ENCODE data around the gene DYNC2H1.

DYNC2H1 gene

DNA sequence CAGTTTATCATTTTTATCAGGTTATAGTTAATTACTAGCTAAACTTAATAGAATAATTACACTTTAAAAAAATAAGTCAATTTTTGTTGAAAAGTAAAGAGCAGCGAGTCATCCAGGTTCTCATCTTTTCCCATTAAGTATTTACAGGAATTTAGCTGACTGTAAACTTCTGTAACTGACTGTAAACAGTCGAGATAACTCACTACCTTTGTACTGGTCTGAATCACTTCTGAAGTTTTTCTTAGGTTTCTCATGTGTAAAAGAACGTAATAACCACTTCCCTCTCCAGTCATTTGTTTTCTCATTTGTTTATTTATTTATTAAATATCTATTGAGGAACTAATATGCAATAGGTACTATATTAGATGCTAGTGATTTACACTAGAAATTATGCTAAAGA lies 270.8 kb downstream of the DYNC2H1 start:
- FAIRE-seq (no peak), DNase-seq (ENCODE audit: insufficient read length, low spot score) (no peak)
- TF ChIP-seq, protein P1, sequence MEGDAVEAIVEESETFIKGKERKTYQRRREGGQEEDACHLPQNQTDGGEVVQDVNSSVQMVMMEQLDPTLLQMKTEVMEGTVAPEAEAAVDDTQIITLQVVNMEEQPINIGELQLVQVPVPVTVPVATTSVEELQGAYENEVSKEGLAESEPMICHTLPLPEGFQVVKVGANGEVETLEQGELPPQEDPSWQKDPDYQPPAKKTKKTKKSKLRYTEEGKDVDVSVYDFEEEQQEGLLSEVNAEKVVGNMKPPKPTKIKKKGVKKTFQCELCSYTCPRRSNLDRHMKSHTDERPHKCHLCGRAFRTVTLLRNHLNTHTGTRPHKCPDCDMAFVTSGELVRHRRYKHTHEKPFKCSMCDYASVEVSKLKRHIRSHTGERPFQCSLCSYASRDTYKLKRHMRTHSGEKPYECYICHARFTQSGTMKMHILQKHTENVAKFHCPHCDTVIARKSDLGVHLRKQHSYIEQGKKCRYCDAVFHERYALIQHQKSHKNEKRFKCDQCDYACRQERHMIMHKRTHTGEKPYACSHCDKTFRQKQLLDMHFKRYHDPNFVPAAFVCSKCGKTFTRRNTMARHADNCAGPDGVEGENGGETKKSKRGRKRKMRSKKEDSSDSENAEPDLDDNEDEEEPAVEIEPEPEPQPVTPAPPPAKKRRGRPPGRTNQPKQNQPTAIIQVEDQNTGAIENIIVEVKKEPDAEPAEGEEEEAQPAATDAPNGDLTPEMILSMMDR (IDR thresholded peaks at IDR 0.05; ENCODE audit: insufficient read depth, missing control alignments) = no peak

DNA sequence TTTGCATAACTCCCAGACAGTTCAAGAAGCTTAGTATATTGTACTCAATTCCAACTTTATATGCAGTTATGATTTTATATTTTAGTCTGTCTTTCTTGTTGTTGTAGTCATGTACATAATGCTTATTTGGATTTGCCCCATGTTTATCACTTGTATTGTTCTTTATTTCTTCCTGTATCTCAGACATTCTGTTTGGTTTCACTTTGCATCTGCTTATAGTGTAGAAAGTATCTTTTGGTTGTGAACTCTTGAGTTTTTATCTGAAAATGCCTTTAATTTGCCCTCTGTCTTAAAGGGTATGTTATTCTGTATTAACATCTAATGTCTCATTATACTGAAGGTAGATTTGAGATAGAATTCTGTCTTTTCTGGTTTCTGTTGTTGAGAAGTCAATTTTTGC lies 275.4 kb downstream of the DYNC2H1 start:
- TF ChIP-seq, protein P1 (IDR thresholded peaks at IDR 0.05; ENCODE audit: insufficient read depth, missing control alignments) = no peak
- FAIRE-seq (no peak), DNase-seq (ENCODE audit: insufficient read length, low spot score) (no peak)

DNA sequence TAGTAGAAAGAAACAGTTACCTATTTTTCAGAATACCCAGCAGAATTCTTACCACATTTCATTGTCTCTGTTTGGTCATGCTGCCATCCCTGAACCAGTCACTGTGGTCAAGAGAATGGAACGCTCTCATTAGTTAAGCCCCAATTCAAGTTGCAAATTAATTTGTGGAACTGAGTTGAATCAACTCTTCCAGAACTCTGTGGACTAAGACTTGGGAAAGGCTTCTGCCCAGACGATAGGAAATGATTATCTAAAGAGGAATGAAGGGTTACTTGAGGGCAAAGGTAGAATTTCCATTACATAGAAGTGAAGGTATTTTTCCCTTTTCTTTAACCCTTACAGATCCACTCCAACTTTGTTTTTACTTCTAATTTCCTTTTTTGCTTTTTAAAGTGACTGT lies 286.4 kb downstream of the DYNC2H1 start:
- FAIRE-seq (no peak), DNase-seq (ENCODE audit: insufficient read length, low spot score) (no peak)
- TF ChIP-seq, protein P1 (IDR thresholded peaks at IDR 0.05; ENCODE audit: insufficient read depth, missing control alignments) = no peak

DNA sequence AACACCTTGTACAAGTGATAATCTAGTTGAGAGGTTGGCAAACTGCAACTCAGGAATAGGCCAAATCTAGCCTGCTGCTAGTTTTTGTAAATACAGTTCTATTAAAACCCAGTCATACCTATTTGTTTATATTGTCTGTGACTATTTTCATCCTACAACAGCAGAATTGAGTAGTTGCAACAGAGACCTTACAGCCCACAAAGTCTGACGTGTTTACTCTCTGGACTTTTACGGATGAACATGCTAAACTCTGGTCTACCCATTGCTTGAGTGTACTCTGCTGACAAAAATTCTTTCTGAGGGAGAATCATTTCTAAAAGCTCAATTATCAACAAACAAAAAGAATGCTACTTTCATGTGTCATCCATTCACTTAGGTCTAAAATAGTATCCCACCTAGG lies 287.0 kb downstream of the DYNC2H1 start:
- DNase-seq (ENCODE audit: insufficient read length, low spot score) (no peak), FAIRE-seq (no peak)
- TF ChIP-seq, protein P1 (IDR thresholded peaks at IDR 0.05; ENCODE audit: insufficient read depth, missing control alignments) = no peak

DNA sequence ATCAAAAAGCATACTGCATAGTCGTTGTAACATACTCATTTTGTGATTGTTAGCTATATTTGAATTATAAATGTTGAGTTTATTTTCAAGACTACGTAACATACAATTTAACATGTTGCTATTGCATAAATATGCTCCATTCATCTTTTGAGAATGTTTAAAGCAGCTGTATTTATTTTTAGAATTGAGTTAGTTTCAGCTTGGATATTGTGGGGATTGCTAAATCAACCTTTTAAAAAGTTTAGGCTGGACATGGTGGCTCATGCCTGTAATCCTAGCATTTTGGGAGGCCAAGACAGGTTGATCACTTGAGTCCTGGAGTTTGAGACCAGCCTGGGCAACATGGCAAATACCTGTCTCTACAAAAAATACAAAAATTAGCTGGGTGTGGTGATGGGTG lies 288.1 kb downstream of the DYNC2H1 start:
- TF ChIP-seq, protein P1 (IDR thresholded peaks at IDR 0.05; ENCODE audit: insufficient read depth, missing control alignments) = no peak
- FAIRE-seq (no peak), DNase-seq (ENCODE audit: insufficient read length, low spot score) (no peak)

DNA sequence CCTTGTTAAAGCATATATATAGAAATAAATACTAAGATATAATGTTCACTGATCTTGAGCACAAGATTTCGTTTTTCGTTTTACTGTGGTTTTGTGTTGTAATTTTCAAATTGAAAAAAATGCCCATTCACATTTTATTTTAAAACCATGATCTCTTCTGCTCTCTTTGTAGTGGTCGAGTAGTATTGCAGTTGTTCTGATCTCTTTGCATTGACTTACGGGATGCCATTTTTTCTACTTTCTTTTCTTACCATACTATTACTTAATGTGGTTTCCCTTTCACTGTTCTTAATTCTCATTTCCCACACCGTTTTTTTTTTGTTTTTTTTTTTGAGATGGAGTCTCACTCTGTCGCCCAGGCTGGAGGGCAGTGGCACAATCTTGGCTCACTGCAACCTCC lies 289.6 kb downstream of the DYNC2H1 start:
- TF ChIP-seq, protein P1 (IDR thresholded peaks at IDR 0.05; ENCODE audit: insufficient read depth, missing control alignments) = no peak
- FAIRE-seq (no peak), DNase-seq (ENCODE audit: insufficient read length, low spot score) (no peak)

DNA sequence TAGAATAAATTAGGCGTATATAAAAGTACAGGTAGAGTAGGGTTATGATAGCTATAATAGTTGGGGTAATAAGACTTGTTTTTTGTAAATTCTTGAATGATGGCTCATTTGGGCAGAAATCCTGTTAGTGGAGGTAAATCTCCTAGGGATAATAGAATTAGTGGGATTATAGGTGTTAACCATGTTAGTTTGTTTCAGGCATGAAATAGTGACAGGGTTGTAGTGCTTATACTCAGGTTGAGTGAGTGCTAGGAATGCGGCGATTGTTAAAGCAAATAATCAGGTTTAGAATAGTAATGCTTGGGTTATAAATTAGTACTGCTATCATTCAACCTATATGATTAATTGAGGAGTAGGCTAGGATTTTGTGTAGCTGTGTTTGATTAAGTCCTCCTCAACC lies 297.1 kb downstream of the DYNC2H1 start:
- FAIRE-seq (no peak), DNase-seq (ENCODE audit: insufficient read length, low spot score) (no peak)
- TF ChIP-seq, protein P1 (IDR thresholded peaks at IDR 0.05; ENCODE audit: insufficient read depth, missing control alignments) = no peak
